Omental fat pad (tissue), 4 donors: ENCODE results near the gene ERCC4. TPM values are rescaled to one million over a fixed set of nuclear protein-coding genes. Genes with fewer than 3 reads are reported as not detected.
A peak's percentile ranks its signal among the peaks of the same experiment; 100 is the strongest.

Experiments used
- ATAC-seq: fragments of 150-250 bp; one replicate; pipeline ENCODE4 v1.9.1; 2016; ENCODE audit warnings: mild to moderate bottlenecking, moderate library complexity; ENCODE audit not compliant: low FRiP score
- DNase-seq: peaks from one replicate; pipeline ENCODE4 v3.0.0-alpha.2; 2019; ENCODE audit warnings: low spot score
- CTCF ChIP-seq, 3 donors: fragments of 450-650 bp; IDR thresholded peaks; one replicate each; pipeline ENCODE4 v1.5.1; 2016 to 2017; ENCODE audit warnings: antibody characterized with exemption in 3 of 3, mild to moderate bottlenecking in 3 of 3, moderate library complexity in 2 of 3
- total RNA-seq, 4 donors: library from RNA; depleted of rRNA; stranded (reverse); fragments of >200 nt; gene quantifications; one replicate each; pipeline ENCODE4 v1.1.0, GENCODE V29; 2016

ERCC4 gene
- total RNA-seq, 4 donors from 2014 or later = 4.8 to 8.7 (median 6.0) TPM

- peak; percentile 89 for ATAC-seq
- no peak for TF ChIP-seq CTCF (IDR thresholded peaks at IDR 0.05)
- no peak for DNase-seq
Observed at GRCh38 chr16:13909872-13910303, 10.1 kb upstream of the ERCC4 start.

- no peak for DNase-seq
- no peak for TF ChIP-seq CTCF (IDR thresholded peaks at IDR 0.05)
- no peak for ATAC-seq
Observed at GRCh38 chr16:13911306-13911705, 8.6 kb upstream of the ERCC4 start.

GRCh38 chr16:13911871-13912270, 8.1 kb upstream of the ERCC4 start:
- ATAC-seq (no peak), DNase-seq (no peak)
- TF ChIP-seq CTCF (IDR thresholded peaks at IDR 0.05) = no peak

GRCh38 chr16:13912891-13913290, 7.1 kb upstream of the ERCC4 start:
- DNase-seq = no peak
- no peak for ATAC-seq
- no peak for TF ChIP-seq CTCF (IDR thresholded peaks at IDR 0.05)

- DNase-seq = no peak
- no peak for ATAC-seq
- no peak for TF ChIP-seq CTCF (IDR thresholded peaks at IDR 0.05)
Observed at GRCh38 chr16:13913374-13914292, 6.3 kb upstream of the ERCC4 start.

- ATAC-seq (no peak), DNase-seq (no peak)
- TF ChIP-seq CTCF (IDR thresholded peaks at IDR 0.05) = no peak
Observed at GRCh38 chr16:13915033-13915635, 4.8 kb upstream of the ERCC4 start.

GRCh38 chr16:13919330-13919682, 648 bp upstream of the ERCC4 start:
- DNase-seq (no peak), ATAC-seq (no peak)
- no peak for TF ChIP-seq CTCF (IDR thresholded peaks at IDR 0.05)
